HL-60 (cell line): ENCODE results near the gene OR3A1.

Experiments
- DNase-seq, 2 experiments: peaks; one replicate each; pipeline ENCODE4 v3.0.0-alpha.2; 2010 to 2020; ENCODE audit warnings: low read depth in 1 of 2, low spot score in 1 of 2
- H3K27ac ChIP-seq: fragments of 250-450 bp; sonication (Bioruptor Pico); replicated peaks from 2 replicates; pipeline ENCODE4 v1.5.1; 2020; ENCODE audit warnings: mild to moderate bottlenecking, moderate library complexity
- H3K27me3 ChIP-seq: fragments of 250-450 bp; sonication (Bioruptor Pico); 2 replicates; pipeline ENCODE4 v1.5.1; 2021; ENCODE audit warnings: mild to moderate bottlenecking, moderate library complexity; ENCODE audit not compliant: insufficient read depth, poor library complexity, severe bottlenecking
- H3K4me3 ChIP-seq: replicated peaks from 2 replicates; pipeline ENCODE4 v1.5.1; 2011; ENCODE audit warnings: mild to moderate bottlenecking, control low read depth, low read length; ENCODE audit not compliant: insufficient read depth
- CTCF ChIP-seq: IDR thresholded peaks from one replicate; pipeline ENCODE4 v1.5.1; 2011; ENCODE audit warnings: low read length, control low read depth, inconsistent platforms; ENCODE audit not compliant: insufficient read depth
- GABPA ChIP-seq: IDR thresholded peaks from 2 replicates; pipeline ENCODE4 v1.6.1; 2012; ENCODE audit warnings: low read depth
- POLR2AphosphoS5 ChIP-seq: IDR thresholded peaks from 2 replicates; pipeline ENCODE4 v1.6.1; 2012; ENCODE audit warnings: low read depth
- REST ChIP-seq: IDR thresholded peaks from 2 replicates; pipeline ENCODE4 v1.6.1; 2012; ENCODE audit warnings: low read depth; ENCODE audit not compliant: insufficient replicate concordance
- SPI1 ChIP-seq: IDR thresholded peaks from 2 replicates; pipeline ENCODE4 v1.6.1; 2012; ENCODE audit warnings: low read depth, mild to moderate bottlenecking, borderline replicate concordance

The OR3A1 gene

GRCh38 chr17:3282901-3283300 is 15.3 kb downstream of the OR3A1 start:
- DNase-seq, result no peak
- TF ChIP-seq POLR2AphosphoS5 (no peak), CTCF (no peak), REST (no peak), SPI1 (no peak), GABPA (no peak)
- Histone ChIP-seq H3K4me3 (no peak overlapping the region), H3K27me3 (no peaks in the 10 kb centered on the region), H3K27ac (no peak overlapping the region)

GRCh38 chr17:3276126-3276525 is 22.0 kb downstream of the OR3A1 start:
- TF ChIP-seq POLR2AphosphoS5, result no peak
- TF ChIP-seq GABPA, result no peak
- TF ChIP-seq REST, result no peak
- no peak for TF ChIP-seq CTCF
- no peak for TF ChIP-seq SPI1
- H3K27me3 ChIP-seq, result no peaks in the 10 kb centered on the region
- DNase-seq, result no peak
- no peak overlapping the region for H3K27ac ChIP-seq
- H3K4me3 ChIP-seq, result no peak overlapping the region

- Histone ChIP-seq H3K4me3 (no peak overlapping the region), H3K27me3 (no peaks in the 10 kb centered on the region), H3K27ac (peak overlapping the region; percentile 25)
- DNase-seq, result peak in 1 of 2 experiments; percentile 18
- TF ChIP-seq REST (no peak), CTCF (no peak), POLR2AphosphoS5 (no peak), GABPA (no peak), SPI1 (no peak; the same call in 1 of the 2 replicates)
These were observed 26.9 kb downstream of the OR3A1 start for GRCh38 chr17:3271072-3271848.
